Panc1 (cell line): ENCODE measurements around the gene ADAMTS10.
"Not testable (repeated sequence)": the region's sequence is repeated elsewhere in the genome, so short reads cannot be mapped to it uniquely, and the experiment has no call there.

Experiments
- REST ChIP-seq, 2 experiments: IDR thresholded peaks; 2 replicates each; pipeline ENCODE4 v1.6.1; 2011 to 2012; ENCODE audit warnings: low read depth in 2 of 2, control low read depth in 1 of 2, low read length in 1 of 2, mild to moderate bottlenecking in 1 of 2, moderate library complexity in 1 of 2; ENCODE audit not compliant: insufficient read depth in 1 of 2
- TF ChIP-seq, protein P1 (sequence below): fragments of 450-650 bp; IDR thresholded peaks from 2 replicates; pipeline ENCODE4 v1.5.1; 2017; ENCODE audit warnings: mild to moderate bottlenecking

DNA sequence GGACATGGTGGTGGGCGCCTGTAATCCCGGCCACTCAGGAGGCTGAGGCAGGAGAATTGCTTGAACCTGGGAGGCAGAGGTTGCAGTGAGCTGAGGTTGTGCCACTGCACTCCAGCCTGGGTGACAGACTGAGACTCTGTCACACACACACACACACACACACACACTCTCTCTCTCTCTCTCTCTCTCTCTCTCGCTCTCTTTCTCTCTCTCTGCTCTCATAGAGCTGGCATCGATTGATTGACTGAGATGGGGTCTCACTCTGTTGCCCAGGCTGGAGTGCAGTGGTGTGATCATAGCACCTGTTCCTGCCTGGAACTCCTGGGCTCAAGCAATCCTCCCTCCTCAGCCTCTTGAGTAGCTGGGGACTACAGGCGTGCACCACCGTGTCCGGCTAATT lies 56.8 kb downstream of the ADAMTS10 start:
- TF ChIP-seq, protein P1, sequence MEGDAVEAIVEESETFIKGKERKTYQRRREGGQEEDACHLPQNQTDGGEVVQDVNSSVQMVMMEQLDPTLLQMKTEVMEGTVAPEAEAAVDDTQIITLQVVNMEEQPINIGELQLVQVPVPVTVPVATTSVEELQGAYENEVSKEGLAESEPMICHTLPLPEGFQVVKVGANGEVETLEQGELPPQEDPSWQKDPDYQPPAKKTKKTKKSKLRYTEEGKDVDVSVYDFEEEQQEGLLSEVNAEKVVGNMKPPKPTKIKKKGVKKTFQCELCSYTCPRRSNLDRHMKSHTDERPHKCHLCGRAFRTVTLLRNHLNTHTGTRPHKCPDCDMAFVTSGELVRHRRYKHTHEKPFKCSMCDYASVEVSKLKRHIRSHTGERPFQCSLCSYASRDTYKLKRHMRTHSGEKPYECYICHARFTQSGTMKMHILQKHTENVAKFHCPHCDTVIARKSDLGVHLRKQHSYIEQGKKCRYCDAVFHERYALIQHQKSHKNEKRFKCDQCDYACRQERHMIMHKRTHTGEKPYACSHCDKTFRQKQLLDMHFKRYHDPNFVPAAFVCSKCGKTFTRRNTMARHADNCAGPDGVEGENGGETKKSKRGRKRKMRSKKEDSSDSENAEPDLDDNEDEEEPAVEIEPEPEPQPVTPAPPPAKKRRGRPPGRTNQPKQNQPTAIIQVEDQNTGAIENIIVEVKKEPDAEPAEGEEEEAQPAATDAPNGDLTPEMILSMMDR = not testable (repeated sequence)
- not testable (repeated sequence) for TF ChIP-seq REST (IDR thresholded peaks at IDR 0.05; ENCODE audit: insufficient read depth in 1 of 2, low read depth in 2 of 2, low read length in 1 of 2)
